ENCODE measurements around the gene NLK.

DNA sequence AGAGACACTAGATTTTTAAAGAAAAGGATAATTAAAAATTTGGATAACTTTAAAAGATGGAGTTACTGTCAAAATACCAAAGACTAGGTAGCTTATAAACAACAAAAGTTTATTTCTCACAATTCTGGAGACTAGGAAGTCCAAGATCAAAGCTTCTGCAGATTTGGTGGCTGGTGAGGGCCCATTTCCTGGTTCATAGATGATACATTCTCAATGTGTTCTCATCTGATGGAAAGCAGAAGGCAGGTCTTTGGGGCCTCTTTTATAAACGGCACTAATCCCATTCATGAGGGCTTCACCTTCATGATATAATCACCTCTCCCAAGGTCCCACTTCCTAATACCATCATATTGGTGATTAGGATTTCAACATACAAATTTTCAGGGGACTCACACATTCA lies 33.7 kb downstream of the NLK start:
- TF ChIP-seq, protein P1, sequence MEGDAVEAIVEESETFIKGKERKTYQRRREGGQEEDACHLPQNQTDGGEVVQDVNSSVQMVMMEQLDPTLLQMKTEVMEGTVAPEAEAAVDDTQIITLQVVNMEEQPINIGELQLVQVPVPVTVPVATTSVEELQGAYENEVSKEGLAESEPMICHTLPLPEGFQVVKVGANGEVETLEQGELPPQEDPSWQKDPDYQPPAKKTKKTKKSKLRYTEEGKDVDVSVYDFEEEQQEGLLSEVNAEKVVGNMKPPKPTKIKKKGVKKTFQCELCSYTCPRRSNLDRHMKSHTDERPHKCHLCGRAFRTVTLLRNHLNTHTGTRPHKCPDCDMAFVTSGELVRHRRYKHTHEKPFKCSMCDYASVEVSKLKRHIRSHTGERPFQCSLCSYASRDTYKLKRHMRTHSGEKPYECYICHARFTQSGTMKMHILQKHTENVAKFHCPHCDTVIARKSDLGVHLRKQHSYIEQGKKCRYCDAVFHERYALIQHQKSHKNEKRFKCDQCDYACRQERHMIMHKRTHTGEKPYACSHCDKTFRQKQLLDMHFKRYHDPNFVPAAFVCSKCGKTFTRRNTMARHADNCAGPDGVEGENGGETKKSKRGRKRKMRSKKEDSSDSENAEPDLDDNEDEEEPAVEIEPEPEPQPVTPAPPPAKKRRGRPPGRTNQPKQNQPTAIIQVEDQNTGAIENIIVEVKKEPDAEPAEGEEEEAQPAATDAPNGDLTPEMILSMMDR (conservative IDR thresholded peaks at IDR 0.05; ENCODE audit: low read depth, low read length), result no peak
- TF ChIP-seq RFX5 (IDR thresholded peaks at IDR 0.05; ENCODE audit: low read depth, low read length), result no peak
- no peak for TF ChIP-seq MAFK (IDR thresholded peaks at IDR 0.05; ENCODE audit: low read depth, low read length)
- no peak for TF ChIP-seq MXI1 (IDR thresholded peaks at IDR 0.05; ENCODE audit: borderline replicate concordance, low read depth, low read length)
- TF ChIP-seq RAD21 (IDR thresholded peaks at IDR 0.05; ENCODE audit: low read length), result no peak
- TF ChIP-seq POLR2A (IDR thresholded peaks at IDR 0.05; ENCODE audit: low read depth, low read length), result no peak
- no peak for TF ChIP-seq CHD1 (IDR thresholded peaks at IDR 0.05; ENCODE audit: low read depth, low read length)

Measured in IMR-90 (cell line).